Measurements from ENCODE around the gene ENPP5. TPM values are rescaled to one million over a fixed set of nuclear protein-coding genes. Genes with fewer than 3 reads are reported as not detected.

The ENPP5 gene
- total and polyA plus RNA-seq, 2 of the 4 experiments (the other 2 are of a cell fraction): under 0.01 TPM; not detected in 1

DNA sequence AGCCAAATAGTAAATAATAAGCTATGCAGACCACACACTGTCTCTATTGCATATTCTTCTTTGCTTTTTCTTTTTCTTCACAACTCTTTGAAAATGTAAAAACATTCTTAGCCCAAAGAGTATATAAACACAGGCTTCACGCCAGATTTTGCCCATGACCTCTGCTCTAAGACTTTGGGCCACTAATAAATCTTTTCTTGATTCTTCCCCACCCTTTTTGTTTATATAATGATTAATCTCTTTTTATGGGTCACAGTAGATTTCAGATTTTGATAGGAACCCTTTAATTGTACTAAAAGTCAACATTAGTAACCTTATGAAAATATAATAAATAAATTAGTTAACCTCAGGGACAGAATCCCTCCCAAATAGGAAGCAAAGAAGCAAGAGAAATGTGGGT lies 15.8 kb upstream of the ENPP5 start:
- dilution Hi-C loops (cut with HindIII; ENCODE audit: low sequenced_read_pairs, unreplicated experiment) (no loop called here), in situ Hi-C loops (cut with MboI; ENCODE audit: low sequenced_read_pairs) (no loop called here), intact Hi-C loops (cut with micrococcal nuclease) (no loop called here)
- Histone ChIP-seq H3K9me3 (ENCODE audit: control insufficient read depth, insufficient read depth, low read length) (no peaks in the 10 kb centered on the region), H3K56ac (ENCODE audit: extremely low read depth, insufficient read depth, low read length) (no peak overlapping the region), H4K8ac (ENCODE audit: low read depth in 2 of 2, low read length in 2 of 2) (no peak overlapping the region), H3K9me1 (ENCODE audit: insufficient read depth, low read length) (no peaks in the 10 kb centered on the region), H3K14ac (replicated peaks; ENCODE audit: low read depth, low read length) (no peak overlapping the region), H4K20me1 (ENCODE audit: insufficient read depth, low read length) (no peaks in the 10 kb centered on the region), H2BK5ac (ENCODE audit: low read depth, low read length, poor library complexity, severe bottlenecking) (no peak overlapping the region), H2AK9ac (replicated peaks; ENCODE audit: low read depth, low read length, poor library complexity) (no peak overlapping the region), H2AK5ac (ENCODE audit: low read depth, low read length) (no peak overlapping the region), H3K4ac (ENCODE audit: low read depth, low read length) (no peak overlapping the region), H4K91ac (ENCODE audit: insufficient read depth, low read depth, low read length) (no peak overlapping the region), H3K4me2 (ENCODE audit: low read depth, low read length) (no peak overlapping the region), H3K23ac (ENCODE audit: low read depth, low read length) (no peak overlapping the region), H3K4me1 (ENCODE audit: control insufficient read depth, insufficient read depth, low read length) (no peaks in the 10 kb centered on the region), H4K5ac (ENCODE audit: low read depth, low read length) (no peak overlapping the region), H3K27me3 (ENCODE audit: control insufficient read depth, insufficient read depth, low read length) (no peaks in the 10 kb centered on the region), H2AFZ (replicated peaks; ENCODE audit: low read length, poor library complexity) (no peak overlapping the region), H3K9ac (ENCODE audit: low read depth, low read length) (no peak overlapping the region), H3K18ac (ENCODE audit: low read depth, low read length) (no peak overlapping the region), H2BK15ac (ENCODE audit: low read depth, low read length) (no peak overlapping the region), H3K27ac (ENCODE audit: insufficient read depth, low read length) (no peak overlapping the region), H2BK120ac (ENCODE audit: low read depth, low read length) (no peak overlapping the region), H2BK20ac (ENCODE audit: low read depth, low read length) (no peak overlapping the region), H3K36me3 (ENCODE audit: control insufficient read depth, insufficient read depth, low read length) (no peaks in the 10 kb centered on the region), H3K4me3 (ENCODE audit: insufficient read depth, low read depth, low read length) (no peak overlapping the region), H3K79me1 (ENCODE audit: low read depth in 1 of 2, low read length in 2 of 2) (no peaks in the 10 kb centered on the region)
- ChIA-PET CTCF (no interaction called here), POLR2A (ENCODE audit: unreplicated experiment) (no interaction called here)
- BruUV-seq (replicated peaks): no TSS peak
- ATAC-seq (ENCODE audit: low read depth) (no peak), DNase-seq (no peak)
- WGBS, 2 experiments (ENCODE audit: extremely low coverage in 2 of 2, insufficient read length in 1 of 2): no CpG with 5 or more reads among the region's 1 CpG
- TF ChIP-seq, protein P1, sequence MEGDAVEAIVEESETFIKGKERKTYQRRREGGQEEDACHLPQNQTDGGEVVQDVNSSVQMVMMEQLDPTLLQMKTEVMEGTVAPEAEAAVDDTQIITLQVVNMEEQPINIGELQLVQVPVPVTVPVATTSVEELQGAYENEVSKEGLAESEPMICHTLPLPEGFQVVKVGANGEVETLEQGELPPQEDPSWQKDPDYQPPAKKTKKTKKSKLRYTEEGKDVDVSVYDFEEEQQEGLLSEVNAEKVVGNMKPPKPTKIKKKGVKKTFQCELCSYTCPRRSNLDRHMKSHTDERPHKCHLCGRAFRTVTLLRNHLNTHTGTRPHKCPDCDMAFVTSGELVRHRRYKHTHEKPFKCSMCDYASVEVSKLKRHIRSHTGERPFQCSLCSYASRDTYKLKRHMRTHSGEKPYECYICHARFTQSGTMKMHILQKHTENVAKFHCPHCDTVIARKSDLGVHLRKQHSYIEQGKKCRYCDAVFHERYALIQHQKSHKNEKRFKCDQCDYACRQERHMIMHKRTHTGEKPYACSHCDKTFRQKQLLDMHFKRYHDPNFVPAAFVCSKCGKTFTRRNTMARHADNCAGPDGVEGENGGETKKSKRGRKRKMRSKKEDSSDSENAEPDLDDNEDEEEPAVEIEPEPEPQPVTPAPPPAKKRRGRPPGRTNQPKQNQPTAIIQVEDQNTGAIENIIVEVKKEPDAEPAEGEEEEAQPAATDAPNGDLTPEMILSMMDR (conservative IDR thresholded peaks at IDR 0.05; ENCODE audit: low read depth, low read length): no peak
- TF ChIP-seq, protein P2, sequence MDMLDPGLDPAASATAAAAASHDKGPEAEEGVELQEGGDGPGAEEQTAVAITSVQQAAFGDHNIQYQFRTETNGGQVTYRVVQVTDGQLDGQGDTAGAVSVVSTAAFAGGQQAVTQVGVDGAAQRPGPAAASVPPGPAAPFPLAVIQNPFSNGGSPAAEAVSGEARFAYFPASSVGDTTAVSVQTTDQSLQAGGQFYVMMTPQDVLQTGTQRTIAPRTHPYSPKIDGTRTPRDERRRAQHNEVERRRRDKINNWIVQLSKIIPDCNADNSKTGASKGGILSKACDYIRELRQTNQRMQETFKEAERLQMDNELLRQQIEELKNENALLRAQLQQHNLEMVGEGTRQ (IDR thresholded peaks at IDR 0.05; ENCODE audit: low read depth, low read length): no peak
- TF ChIP-seq RAD21 (IDR thresholded peaks at IDR 0.05; ENCODE audit: low read length): no peak
- no peak for TF ChIP-seq RCOR1 (IDR thresholded peaks at IDR 0.05; ENCODE audit: insufficient replicate concordance, low read length)
- TF ChIP-seq RFX5 (IDR thresholded peaks at IDR 0.05; ENCODE audit: low read depth, low read length): no peak
- no peak for TF ChIP-seq MXI1 (IDR thresholded peaks at IDR 0.05; ENCODE audit: borderline replicate concordance, low read depth, low read length)
